Large intestine (tissue), 3 donors: Measurements from ENCODE around the gene FOXL2. TPM values are rescaled to one million over a fixed set of nuclear protein-coding genes. Genes with fewer than 3 reads are reported as not detected.

Experiments used
- DNase-seq, 2 donors: peaks; one replicate each; pipeline versions ENCODE4 v3.0.0 to v3.0.0-alpha.2; 2013
- H3K27ac ChIP-seq: one replicate; pipeline ENCODE4 v1.5.1; 2013; ENCODE audit warnings: low read length
- H3K27me3 ChIP-seq: 2 replicates; pipeline ENCODE4 v1.6.1; 2013; ENCODE audit warnings: low read length; ENCODE audit not compliant: control insufficient read depth, insufficient read depth
- H3K36me3 ChIP-seq: 2 replicates; pipeline ENCODE4 v1.6.1; 2013; ENCODE audit warnings: low read length; ENCODE audit not compliant: control insufficient read depth, insufficient read depth
- H3K4me1 ChIP-seq: one replicate; pipeline ENCODE4 v1.6.1; 2013; ENCODE audit warnings: low read length; ENCODE audit not compliant: control insufficient read depth, insufficient read depth
- H3K4me3 ChIP-seq: one replicate; pipeline ENCODE4 v1.5.1; 2013; ENCODE audit warnings: low read length
- H3K9me3 ChIP-seq: one replicate; pipeline ENCODE4 v1.6.1; 2013; ENCODE audit warnings: mild to moderate bottlenecking, low read depth, low read length, moderate library complexity; ENCODE audit not compliant: control insufficient read depth
- WGBS: methylation state at CpG from one replicate; pipeline ENCODE4 v1.1.5; 2013; ENCODE audit warnings: low lambda C conversion rate; ENCODE audit not compliant: insufficient coverage; 5-methylcytosine and 5-hydroxymethylcytosine counted together
- polyA plus RNA-seq: library from polyadenylated mRNA; unstranded; fragments of 120-200 nt; gene quantifications from one replicate; pipeline ENCODE4 v1.2.1, GENCODE V29; 2013

Gene FOXL2
- polyA plus RNA-seq, 1 donor, result not detected

GRCh38 chr3:138945709-138946662, 951 bp downstream of the FOXL2 start:
- Histone ChIP-seq H3K4me3 (no peak overlapping the region), H3K27ac (no peak overlapping the region), H3K4me1 (peaks cover 11% of the 10 kb centered on the region), H3K27me3 (peaks cover 98% of the 10 kb centered on the region), H3K9me3 (peaks cover 21% of the 10 kb centered on the region), H3K36me3 (no peaks in the 10 kb centered on the region)
- no CpG with 5 or more reads among the region's 120 CpGs for WGBS
- DNase-seq, result peak in 1 of 2 donors; percentile 33

- H3K4me3 ChIP-seq, result no peak overlapping the region
- peaks cover 22% of the 10 kb centered on the region for H3K9me3 ChIP-seq
- no CpG with 5 or more reads among the region's 80 CpGs for WGBS
- no peaks in the 10 kb centered on the region for H3K36me3 ChIP-seq
- peak in 1 of 2 donors; percentile 37 for DNase-seq
- H3K27me3 ChIP-seq, result peaks cover 98% of the 10 kb centered on the region
- peaks cover 11% of the 10 kb centered on the region for H3K4me1 ChIP-seq
- H3K27ac ChIP-seq, result no peak overlapping the region
Observed at GRCh38 chr3:138944929-138945708, 1.8 kb downstream of the FOXL2 start.

GRCh38 chr3:138944654-138944928, 2.3 kb downstream of the FOXL2 start:
- no peaks in the 10 kb centered on the region for H3K36me3 ChIP-seq
- no peak for DNase-seq
- peaks cover 25% of the 10 kb centered on the region for H3K9me3 ChIP-seq
- peaks cover 98% of the 10 kb centered on the region for H3K27me3 ChIP-seq
- H3K27ac ChIP-seq, result no peak overlapping the region
- no peak overlapping the region for H3K4me3 ChIP-seq
- WGBS, result 0% methylated on average over 2 of the region's 12 CpGs
- peaks cover 11% of the 10 kb centered on the region for H3K4me1 ChIP-seq

GRCh38 chr3:138943724-138944653, 2.9 kb downstream of the FOXL2 start:
- H3K27me3 ChIP-seq, result peaks cover 98% of the 10 kb centered on the region
- H3K4me3 ChIP-seq, result no peak overlapping the region
- 2% methylated on average over 6 of the region's 30 CpGs for WGBS
- no peak overlapping the region for H3K27ac ChIP-seq
- no peaks in the 10 kb centered on the region for H3K36me3 ChIP-seq
- DNase-seq, result peak in 1 of 2 donors; percentile 36
- H3K4me1 ChIP-seq, result peaks cover 11% of the 10 kb centered on the region
- H3K9me3 ChIP-seq, result peaks cover 27% of the 10 kb centered on the region

- peaks cover 11% of the 10 kb centered on the region for H3K4me1 ChIP-seq
- no CpG with 5 or more reads among the region's 25 CpGs for WGBS
- peaks cover 98% of the 10 kb centered on the region for H3K27me3 ChIP-seq
- H3K27ac ChIP-seq, result no peak overlapping the region
- DNase-seq, result no peak
- H3K4me3 ChIP-seq, result no peak overlapping the region
- H3K36me3 ChIP-seq, result no peaks in the 10 kb centered on the region
- peaks cover 31% of the 10 kb centered on the region for H3K9me3 ChIP-seq
Observed at GRCh38 chr3:138942861-138943623, 3.9 kb downstream of the FOXL2 start.

GRCh38 chr3:138942271-138942670, 4.7 kb downstream of the FOXL2 start:
- Histone ChIP-seq H3K9me3 (peaks cover 31% of the 10 kb centered on the region), H3K36me3 (no peaks in the 10 kb centered on the region), H3K27ac (no peak overlapping the region), H3K4me3 (no peak overlapping the region), H3K27me3 (peaks cover 98% of the 10 kb centered on the region), H3K4me1 (peaks cover 11% of the 10 kb centered on the region)
- no peak for DNase-seq
- no CpG with 5 or more reads among the region's 4 CpGs for WGBS

- no CpG with 5 or more reads among the region's 7 CpGs for WGBS
Observed at GRCh38 chr3:138941259-138941885, 5.6 kb downstream of the FOXL2 start.

GRCh38 chr3:138940446-138940845, 6.5 kb downstream of the FOXL2 start:
- WGBS, result no CpG with 5 or more reads among the region's 6 CpGs
- Histone ChIP-seq H3K4me3 (no peak overlapping the region), H3K4me1 (peaks cover 22% of the 10 kb centered on the region), H3K27ac (no peak overlapping the region), H3K27me3 (peaks cover 100% of the 10 kb centered on the region), H3K9me3 (peaks cover 31% of the 10 kb centered on the region), H3K36me3 (no peaks in the 10 kb centered on the region)
- no peak for DNase-seq

More at GRCh38 chr3:138941259-138941885, 5.6 kb downstream of the FOXL2 start:
- peak in 1 of 2 donors; percentile 34 for DNase-seq
- Histone ChIP-seq H3K9me3 (peaks cover 27% of the 10 kb centered on the region), H3K36me3 (no peaks in the 10 kb centered on the region), H3K4me3 (no peak overlapping the region), H3K4me1 (peaks cover 14% of the 10 kb centered on the region), H3K27ac (no peak overlapping the region), H3K27me3 (peaks cover 98% of the 10 kb centered on the region)

GRCh38 chr3:138939561-138940241, 7.2 kb downstream of the FOXL2 start:
- Histone ChIP-seq H3K36me3 (no peaks in the 10 kb centered on the region), H3K9me3 (peaks cover 27% of the 10 kb centered on the region), H3K27me3 (peaks cover 100% of the 10 kb centered on the region), H3K4me1 (peaks cover 16% of the 10 kb centered on the region), H3K4me3 (no peak overlapping the region), H3K27ac (no peak overlapping the region)
- no peak for DNase-seq
- WGBS, result 0% methylated on average over 2 of the region's 52 CpGs
